Stimulated activated CD8-positive, alpha-beta memory T cell treated with anti-CD3 and anti-CD28 coated beads, Interleukin-2, amount 100 ng/mL, for 1 hour (primary cell): ENCODE data around the gene MAPK11.

Experiments used
- DNase-seq, 2 donors: peaks; one replicate each; pipeline ENCODE4 v3.0.0-alpha.2; 2020; ENCODE audit warnings: low read depth in 2 of 2

The MAPK11 gene

DNA sequence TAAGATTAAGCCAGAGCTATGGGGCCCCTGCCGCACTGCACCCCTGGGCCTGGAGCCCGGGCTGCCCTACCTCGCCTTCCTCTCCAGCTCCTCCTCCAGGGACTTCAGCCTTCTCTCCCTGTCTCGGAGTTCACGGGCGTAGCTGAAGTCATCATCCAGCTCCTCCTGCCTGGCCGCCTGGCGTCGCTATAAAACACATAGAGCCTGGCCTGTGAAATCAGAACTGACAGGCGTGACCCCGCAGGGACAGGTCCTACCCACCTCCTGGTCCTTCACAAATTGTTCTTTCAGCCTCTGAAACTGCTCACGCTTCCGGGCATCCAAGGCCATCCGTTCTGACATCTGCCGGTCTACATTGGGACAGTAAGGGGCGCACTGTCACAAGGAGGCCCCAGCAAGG, 46.1 kb downstream of the MAPK11 start:
- no peak for DNase-seq

DNA sequence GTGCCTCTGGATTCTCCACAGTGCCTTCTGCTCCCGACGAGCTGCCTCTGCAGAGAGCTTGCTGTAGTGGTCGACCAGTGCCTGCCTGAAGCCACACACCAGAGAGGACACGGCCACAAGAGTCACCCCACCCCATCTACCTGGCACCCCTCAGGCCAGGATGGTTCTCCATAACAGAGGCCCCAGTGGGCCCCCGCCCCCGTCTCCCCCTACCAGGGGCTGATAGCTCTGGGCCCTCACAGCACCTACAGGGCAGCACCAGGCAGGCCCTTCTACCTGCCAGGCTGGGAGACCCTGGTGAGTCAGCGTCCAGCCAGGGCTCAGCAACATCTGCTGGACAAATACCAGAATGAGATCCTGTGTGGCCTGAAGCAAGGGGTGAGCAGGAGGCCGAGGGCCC, 47.7 kb downstream of the MAPK11 start:
- no peak for DNase-seq

DNA sequence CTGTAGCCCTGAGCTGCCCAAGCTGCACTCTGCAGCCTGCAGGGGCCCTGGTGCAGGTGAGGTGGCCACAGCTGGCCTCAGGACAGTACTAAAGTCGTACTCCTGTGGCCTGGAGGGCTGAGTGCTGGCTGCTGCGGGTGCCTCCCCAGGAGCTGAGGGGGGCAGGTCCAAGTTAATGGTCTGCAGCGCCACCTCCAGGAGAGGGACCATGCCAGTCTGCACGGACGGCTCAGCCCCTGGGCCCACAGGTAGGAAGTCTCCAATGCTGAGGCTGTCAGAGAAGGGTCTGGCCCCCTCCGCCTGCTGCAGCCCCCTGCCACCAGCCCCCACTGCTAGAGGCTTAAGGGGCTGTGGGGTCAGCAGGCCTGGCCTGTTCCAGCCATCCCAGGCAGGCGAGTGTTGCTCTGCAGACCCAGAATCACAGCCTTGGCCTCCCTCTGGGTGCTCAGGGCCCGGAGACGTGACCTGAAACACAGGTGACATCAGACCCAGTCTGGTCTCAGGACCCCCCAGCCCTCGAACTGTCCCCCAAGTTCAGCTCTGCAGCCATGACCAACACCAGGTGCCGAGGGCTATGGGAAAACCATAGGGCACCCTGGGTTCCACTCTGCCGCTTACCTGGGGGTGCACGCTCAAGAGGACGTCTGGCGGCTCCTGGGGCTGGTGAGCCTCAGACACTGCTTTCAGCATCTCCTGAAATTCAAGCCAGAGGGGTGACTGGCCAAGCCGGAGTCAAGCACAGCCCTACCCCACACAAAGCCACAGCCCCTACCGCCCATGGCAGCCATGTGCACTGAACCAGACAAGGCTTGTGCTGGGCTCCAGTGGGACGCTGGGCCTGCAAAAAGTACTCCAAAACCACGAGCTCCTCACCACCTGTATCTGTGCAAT, 48.5 kb downstream of the MAPK11 start:
- no peak for DNase-seq

DNA sequence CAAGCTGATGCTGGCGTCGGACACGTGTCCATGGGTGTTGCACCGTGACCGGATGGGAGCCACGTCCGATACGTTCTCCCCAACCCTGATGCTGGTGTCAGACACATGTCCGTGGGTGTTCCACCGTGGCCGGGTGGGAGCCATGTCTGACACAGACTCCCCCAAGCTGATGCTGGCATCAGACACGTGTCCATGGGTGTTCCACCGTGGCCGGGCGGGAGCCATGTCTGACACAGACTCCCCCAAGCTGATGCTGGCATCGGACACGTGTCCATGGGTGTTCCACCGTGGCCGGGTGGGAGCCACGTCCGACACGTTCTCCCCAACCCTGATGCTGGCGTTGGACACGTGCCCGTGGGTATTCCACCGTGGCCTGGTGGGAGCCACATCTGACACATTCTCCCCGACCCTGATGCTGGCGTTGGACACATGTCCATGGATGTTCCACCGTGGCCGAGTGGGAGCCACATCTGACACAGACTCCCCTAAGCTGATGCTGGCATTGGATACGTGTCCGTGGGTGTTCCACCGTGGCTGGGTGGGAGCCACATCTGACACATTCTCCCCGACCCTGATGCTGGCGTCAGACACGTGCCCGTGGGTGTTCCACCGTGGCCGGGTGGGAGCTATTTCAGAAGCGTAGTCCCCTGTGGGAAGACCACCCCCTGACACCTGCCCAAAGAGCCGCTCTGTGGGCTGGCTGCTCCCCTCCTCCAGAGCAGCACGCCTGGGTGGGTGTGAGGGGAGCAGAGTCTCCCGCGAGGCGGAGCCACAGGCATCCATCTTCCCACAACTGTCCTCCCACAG, 49.4 kb downstream of the MAPK11 start:
- no peak for DNase-seq

DNA sequence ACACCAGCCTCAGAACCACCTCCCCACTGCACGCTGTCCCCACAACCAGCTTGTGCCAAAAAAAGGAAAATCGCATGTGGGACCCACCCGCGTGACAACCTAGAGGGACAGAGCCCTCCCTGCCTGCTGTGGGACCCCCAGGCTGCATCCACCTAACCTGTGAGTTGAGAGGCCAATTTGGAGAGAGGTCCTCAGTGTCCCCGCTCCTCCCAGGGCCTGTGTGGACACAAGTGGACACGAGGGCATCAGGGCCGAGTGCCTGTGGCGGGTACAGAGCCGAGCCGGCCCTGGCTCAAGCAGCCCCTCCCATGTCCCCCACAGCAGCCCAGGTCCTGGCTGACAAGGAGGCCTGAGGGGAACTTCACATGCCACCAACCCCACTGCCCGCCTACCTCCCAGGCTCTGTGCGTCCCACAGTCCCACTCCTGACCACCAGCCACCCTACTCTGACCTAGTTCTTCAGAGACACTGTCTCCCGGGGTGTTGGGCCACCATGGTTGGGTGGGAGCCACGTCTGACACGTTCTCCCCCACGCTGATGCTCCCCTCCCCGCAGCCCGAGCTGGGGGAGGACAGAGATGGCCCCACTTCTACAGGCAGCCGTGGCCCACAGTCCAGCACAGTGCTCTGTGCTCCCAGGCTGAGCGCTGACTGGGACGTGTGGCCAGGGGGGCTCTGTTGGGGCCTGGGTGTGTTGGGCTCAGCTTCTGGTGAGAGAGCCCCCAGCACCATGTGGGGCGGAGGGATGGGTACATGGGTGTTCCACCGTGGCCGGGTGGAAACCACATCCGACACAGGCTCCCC, 50.2 kb downstream of the MAPK11 start:
- no peak for DNase-seq

DNA sequence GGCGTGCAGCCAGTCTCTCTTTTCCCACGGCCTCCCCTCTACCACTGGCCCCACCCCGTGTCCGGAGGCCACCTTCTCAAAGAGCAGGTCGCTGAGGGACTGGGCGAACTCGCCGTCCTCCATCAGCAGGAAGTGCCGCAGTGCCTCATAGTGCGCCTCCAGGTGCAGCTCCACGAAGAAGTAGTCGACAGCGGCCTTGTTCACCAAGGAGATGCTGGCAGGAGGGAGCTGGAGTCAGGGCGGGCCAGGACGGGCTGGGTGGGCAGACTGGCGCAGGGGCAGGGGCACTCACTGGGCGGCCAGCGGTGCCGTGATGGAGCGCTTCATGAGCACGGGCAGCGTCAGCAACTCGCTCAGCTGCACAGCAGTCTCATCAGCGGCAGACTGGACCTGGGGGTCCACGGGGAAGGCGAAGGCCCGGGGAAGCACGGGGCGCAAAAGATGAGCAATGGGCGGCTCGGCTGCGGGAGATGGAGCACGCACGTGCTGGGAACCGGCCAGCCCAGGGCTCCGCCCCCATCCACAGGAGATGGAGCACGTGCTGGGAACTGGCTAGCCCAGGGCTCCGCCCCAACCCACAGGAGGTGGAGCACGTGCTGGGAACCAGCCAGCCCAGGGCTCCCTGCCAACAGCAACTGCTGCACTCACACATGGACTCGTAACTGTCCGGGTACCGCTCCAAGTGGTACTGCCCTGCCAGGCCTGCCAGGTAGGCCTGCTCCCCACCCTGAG, 51.0 kb downstream of the MAPK11 start:
- no peak for DNase-seq

DNA sequence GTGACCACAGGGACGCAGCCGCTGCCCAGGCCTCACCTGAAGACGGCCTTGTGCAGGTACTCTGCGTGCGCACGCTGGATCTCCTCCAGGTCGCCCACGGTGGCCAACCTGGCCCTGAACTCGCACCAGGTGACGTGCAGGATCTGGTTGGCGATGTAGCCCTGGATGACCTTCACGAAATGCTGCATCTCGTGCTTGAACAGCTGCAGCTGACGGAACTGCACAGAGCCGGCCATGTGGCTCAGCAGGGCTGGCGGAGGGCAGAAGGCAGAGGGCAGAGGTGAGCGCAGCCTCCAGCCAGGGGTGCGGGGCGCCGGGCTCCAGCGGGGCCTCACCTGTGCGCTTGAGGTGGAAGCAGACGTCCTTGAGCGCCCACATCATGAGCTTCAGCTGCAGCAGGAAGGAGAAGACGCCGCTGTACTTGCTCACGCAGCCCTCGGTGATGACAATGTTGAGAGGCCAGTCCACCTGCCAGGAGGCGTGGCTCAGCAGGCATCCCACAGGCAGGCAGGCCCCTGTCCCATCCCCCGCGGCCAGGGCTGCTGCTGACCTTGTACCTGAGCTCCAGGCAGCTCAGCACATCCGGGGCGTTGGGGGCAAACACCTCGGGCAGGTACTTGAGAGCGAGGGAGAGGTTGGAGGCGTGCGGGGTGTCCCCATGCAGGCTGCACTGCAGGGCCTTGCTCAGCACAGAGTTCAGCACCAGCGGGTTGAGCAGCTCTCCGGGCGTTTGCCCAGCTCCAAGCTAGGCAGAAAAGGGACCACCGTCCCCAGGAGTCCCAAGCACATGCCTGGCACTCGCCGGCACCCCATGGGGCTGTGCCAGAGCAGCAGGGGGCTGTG, 51.8 kb downstream of the MAPK11 start:
- no peak for DNase-seq

DNA sequence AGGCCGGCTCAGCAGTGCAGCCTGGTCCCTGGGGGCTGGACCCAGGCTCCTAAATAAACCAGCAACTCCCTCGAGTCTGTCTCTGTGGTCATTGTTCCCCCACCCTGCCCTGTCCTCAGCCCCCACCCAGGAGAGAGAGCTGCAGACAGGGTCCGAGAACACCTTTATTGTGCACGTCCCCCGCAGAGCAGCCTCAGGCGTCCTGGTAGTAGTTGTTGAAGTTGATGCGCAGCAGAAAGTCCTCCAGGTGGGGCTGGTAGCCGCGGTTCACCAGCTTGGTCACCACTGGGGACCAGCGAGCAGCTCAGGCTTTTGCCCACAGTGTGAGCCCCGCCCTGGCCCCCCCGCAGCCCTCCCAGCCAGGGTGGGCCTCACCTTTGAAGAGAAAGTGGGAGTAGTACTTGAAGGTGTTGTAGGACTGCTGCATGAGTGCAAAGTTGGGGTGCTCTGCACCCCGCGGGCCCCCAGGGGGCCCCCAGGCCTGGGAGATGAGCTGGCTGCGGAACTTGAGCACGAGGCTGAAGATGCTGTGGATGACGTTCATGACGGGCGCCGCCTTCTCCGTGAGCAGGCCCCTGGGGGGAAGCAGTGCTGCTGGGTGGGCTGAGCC, 52.5 kb downstream of the MAPK11 start:
- DNase-seq, result no peak

DNA sequence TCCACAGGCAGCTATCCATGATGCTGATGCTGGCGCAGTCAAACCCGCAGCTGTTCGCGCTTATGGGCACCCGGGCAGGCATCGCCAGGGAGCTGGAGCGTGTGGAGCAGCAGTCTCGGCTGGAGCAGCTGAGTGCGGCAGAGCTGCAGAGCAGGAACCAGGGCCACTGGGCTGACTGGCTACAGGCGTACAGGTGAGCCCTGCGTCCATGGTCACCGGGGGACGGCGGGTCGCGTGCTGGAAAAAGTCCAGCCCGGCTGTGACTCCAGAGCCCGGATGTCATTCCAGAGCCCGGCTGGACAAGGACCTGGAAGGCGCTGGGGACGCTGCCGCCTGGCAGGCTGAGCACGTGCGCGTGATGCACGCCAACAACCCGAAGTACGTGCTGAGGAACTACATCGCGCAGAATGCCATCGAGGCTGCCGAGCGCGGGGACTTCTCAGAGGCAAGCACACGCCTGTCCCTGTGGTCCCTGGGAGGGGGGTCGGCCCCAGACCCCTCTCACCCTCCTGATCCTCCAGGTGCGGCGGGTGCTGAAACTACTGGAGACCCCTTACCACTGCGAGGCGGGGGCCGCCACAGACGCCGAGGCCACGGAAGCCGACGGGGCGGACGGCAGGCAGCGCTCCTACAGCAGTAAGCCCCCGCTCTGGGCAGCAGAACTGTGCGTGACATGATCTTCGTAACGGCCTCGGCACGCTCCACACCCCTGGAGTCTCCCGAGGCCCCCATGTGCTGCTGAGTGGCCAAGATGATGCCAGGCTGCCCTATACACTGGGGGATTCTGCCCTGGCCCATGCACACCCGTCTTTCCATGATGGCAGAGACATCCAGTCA, 53.3 kb downstream of the MAPK11 start:
- no peak for DNase-seq

DNA sequence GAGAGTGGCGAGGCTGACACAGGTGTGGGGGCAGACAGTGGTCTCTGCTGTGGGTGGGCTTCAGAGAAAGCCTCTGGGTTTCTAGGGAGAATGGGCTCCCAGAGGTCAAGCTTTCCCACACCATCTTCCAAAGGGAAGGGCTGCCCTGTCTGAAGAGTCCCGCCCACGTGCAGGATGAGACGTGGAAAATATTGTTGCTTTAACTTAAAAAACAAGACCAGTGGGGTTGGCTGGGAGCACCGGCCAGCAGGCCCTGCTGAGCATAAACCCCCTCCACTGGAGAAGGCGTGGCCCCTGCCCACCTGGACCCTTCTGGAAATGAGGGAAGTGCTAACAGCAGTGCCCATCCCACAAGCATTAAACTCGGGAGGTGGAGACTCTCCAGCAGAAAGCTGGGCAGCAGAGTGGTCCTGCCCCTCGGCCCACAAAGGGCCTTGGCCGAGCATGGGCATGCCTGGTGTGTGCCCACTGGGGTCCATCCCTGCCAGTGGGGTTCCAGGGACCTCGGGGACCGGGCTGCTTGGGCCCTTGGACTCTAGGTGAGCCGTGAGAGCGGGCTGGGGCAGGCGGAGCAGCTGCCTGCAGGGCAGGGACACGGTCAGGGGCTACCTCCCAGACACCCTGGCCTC, 54.0 kb downstream of the MAPK11 start:
- DNase-seq, result no peak

DNA sequence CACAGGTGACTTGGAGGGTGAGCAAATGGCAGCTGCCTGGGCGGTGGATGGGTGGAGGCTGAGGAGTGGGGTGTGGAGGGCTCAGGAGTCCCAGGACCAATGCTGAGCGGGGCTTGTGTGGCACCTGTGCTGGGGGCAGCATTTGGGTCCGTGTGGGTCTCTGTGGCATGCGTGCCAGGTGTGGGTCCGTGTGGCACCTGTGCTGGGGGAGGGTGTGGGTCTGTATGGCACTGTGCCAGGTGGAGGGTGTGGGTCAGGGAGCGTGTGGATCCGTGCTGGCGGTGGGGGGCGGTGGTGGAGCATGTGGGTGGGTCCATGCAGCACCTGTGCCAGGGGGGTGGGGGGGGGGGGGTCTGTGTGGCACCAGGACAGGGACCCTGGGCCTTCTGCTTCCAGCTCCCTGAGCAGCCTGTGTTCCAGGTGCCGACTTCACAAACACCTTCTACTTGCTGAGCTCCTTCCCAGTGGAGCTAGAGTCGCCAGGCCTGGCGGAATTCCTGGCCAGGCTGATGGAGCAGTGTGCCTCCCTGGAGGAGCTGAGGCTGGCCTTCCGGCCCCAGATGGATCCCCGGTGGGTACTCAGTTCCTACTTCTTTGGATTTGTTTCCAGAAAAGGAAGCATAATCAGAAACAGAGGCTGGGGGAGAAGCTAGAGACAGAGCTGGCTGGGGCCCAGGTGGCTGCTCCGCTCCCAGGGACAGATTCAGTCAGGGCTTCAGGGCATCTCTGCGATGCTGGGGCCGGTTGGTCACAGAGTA, 54.7 kb downstream of the MAPK11 start:
- DNase-seq, result no peak
